GM10248 (cell line): ENCODE data around the gene SPDYE5.

Experiments used
- CTCF ChIA-PET: fragments of 300-600 bp; sonication (Branson Sonifier 250); formaldehyde crosslinking; extraction: SDS; loops from one replicate; lab custom pipeline; 2021; ENCODE audit warnings: antibody characterized with exemption; lab: Yijun Ruan, JAX
- POLR2A ChIA-PET: fragments of 350-650 bp; sonication (Branson Sonifier 250); formaldehyde crosslinking; extraction: SDS; loops from one replicate; lab custom pipeline; 2020; ENCODE audit warnings: antibody characterized with exemption; lab: Yijun Ruan, JAX
- DNase-seq: peaks from one replicate; pipeline ENCODE4 v3.0.0; 2012; ENCODE audit errors: extremely low spot score
- CTCF ChIP-seq: IDR thresholded peaks from 2 replicates; pipeline ENCODE4 v1.5.1; 2012; ENCODE audit warnings: mild to moderate bottlenecking, low read depth; ENCODE audit errors: extremely low read depth, missing control alignments, control extremely low read depth

The SPDYE5 gene

GRCh38 chr7:75531359-75531821 lies 39.3 kb downstream of the SPDYE5 start:
- no peak for TF ChIP-seq CTCF
- ChIA-PET POLR2A (interaction anchor here (0.6 kb wide), 1 partner anchor 227 kb away, joined by 3 read pairs; no protein-coding TSS in a partner anchor), CTCF (interaction anchor here (1.3 to 1.6 kb wide), 3 partner anchors 18 to 231 kb away, joined by 3 to 6 read pairs (median 3); no protein-coding TSS in a partner anchor)
- DNase-seq = no peak

GRCh38 chr7:75532639-75533038 lies 40.5 kb downstream of the SPDYE5 start:
- no peak for TF ChIP-seq CTCF
- no peak for DNase-seq
- ChIA-PET POLR2A (no interaction called here), CTCF (no interaction called here)

- ChIA-PET POLR2A (interaction anchor here (0.6 kb wide), 1 partner anchor 876 kb away, joined by 11 read pairs; the partner anchor contains the start of gene GTF2I), CTCF (interaction anchor here (1.7 kb wide), 1 partner anchor 228 kb away, joined by 5 read pairs; no protein-coding TSS in a partner anchor)
- TF ChIP-seq CTCF = no peak
- DNase-seq = no peak
These were observed 41.8 kb downstream of the SPDYE5 start for GRCh38 chr7:75533926-75534325.

DNA sequence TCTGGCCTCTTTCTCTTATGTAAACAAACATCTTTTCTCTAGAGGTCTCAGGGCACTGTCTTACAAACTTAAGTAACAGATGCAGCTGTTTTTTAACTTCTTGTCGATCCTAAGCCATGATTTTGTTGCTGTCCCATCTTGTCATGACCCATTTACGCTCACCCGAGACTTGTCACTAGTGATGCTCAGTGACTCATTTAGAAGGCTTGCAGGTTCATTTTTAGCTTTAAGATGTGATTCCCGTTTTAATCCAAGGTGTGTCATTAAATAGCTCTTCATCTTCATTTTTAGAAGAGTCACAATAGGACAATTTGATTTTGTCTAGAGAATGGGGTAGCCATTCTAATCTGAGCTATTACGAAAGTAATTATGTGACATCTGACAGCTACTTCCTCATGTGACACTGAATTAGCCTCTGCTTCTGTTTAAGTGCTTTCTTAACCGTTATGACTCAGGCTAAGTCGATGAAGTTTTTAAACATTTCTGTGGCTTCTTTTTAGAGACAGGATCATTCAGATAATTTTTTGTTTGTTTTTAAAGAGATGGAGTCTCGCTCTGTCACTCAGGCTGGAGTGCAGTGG lies 42.7 kb downstream of the SPDYE5 start:
- DNase-seq = peak; percentile 77
- POLR2A ChIA-PET = no interaction called here
- CTCF ChIA-PET = interaction anchor here (1.3 to 1.7 kb wide), 2 partner anchors 12 to 228 kb away, joined by 4 to 5 read pairs; no protein-coding TSS in a partner anchor
- no peak for TF ChIP-seq CTCF

GRCh38 chr7:75536491-75536890 lies 44.4 kb downstream of the SPDYE5 start:
- CTCF ChIA-PET = no interaction called here

GRCh38 chr7:75536940-75537538 lies 44.9 kb downstream of the SPDYE5 start:
- POLR2A ChIA-PET = no interaction called here
- no peak for DNase-seq
- CTCF ChIA-PET = no interaction called here
- no peak for TF ChIP-seq CTCF

More at GRCh38 chr7:75536491-75536890, 44.4 kb downstream of the SPDYE5 start:
- TF ChIP-seq CTCF = no peak
- DNase-seq = no peak
- POLR2A ChIA-PET = no interaction called here
